Fibroblast of gingiva (primary cell): ENCODE data around the gene PHACTR3.

Experiments
- DNase-seq: peaks from one replicate; pipeline ENCODE4 v3.0.0-alpha.2; 2011; ENCODE audit warnings: low read depth

Gene PHACTR3

GRCh38 chr20:59802471-59803221, 198.3 kb downstream of the PHACTR3 start:
- DNase-seq: no peak

GRCh38 chr20:59804347-59804746, 200.0 kb downstream of the PHACTR3 start:
- DNase-seq: no peak

- DNase-seq: no peak
Observed at GRCh38 chr20:59804871-59805665, 200.7 kb downstream of the PHACTR3 start.

- no peak for DNase-seq
Observed at GRCh38 chr20:59805786-59806577, 201.6 kb downstream of the PHACTR3 start.

- no peak for DNase-seq
Observed at GRCh38 chr20:59806578-59806975, 202.2 kb downstream of the PHACTR3 start.

- no peak for DNase-seq
Observed at GRCh38 chr20:59807909-59808728, 203.8 kb downstream of the PHACTR3 start.

GRCh38 chr20:59808729-59809381, 204.5 kb downstream of the PHACTR3 start:
- no peak for DNase-seq

- DNase-seq: no peak
Observed at GRCh38 chr20:59809630-59810448, 205.5 kb downstream of the PHACTR3 start.

- no peak for DNase-seq
Observed at GRCh38 chr20:59810449-59811187, 206.3 kb downstream of the PHACTR3 start.

GRCh38 chr20:59811681-59812171, 207.4 kb downstream of the PHACTR3 start:
- DNase-seq: no peak

GRCh38 chr20:59812286-59813125, 208.2 kb downstream of the PHACTR3 start:
- DNase-seq: no peak

- DNase-seq: no peak
Observed at GRCh38 chr20:59813126-59813947, 209.0 kb downstream of the PHACTR3 start.

- DNase-seq: no peak
Observed at GRCh38 chr20:59813948-59814839, 209.9 kb downstream of the PHACTR3 start.

- DNase-seq: no peak
Observed at GRCh38 chr20:59814840-59815340, 210.6 kb downstream of the PHACTR3 start.

GRCh38 chr20:59816146-59816738, 211.9 kb downstream of the PHACTR3 start:
- DNase-seq: no peak

- DNase-seq: no peak
Observed at GRCh38 chr20:59817406-59817805, 213.1 kb downstream of the PHACTR3 start.
